Central memory CD4-positive, alpha-beta T cell (primary cell): ENCODE results near the gene PRCP.
"Not testable (repeated sequence)": the region's sequence is repeated elsewhere in the genome, so short reads cannot be mapped to it uniquely, and the experiment has no call there.

ENCODE experiments used
- DNase-seq: peaks from one replicate; pipeline ENCODE4 v3.0.0; 2022

The PRCP gene

DNA sequence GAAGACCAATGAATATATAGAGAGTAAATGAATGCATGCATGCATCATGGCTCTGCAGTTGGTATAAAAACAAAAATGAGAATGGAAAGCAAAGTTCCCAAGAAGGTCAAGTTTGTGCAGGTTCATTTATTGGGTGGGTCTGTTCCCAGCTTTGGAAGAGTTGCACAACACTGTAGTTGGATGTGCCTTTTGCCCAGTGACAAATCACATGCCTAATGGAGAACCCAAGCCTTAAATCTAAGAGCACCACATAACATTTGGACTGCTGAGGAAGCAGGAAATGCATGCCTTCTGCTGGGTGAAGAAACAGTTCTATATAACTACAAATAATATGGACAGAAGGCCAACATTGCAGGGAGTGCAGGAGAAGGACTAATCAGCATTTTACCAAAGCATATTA, 30.6 kb downstream of the PRCP start:
- DNase-seq, result no peak

DNA sequence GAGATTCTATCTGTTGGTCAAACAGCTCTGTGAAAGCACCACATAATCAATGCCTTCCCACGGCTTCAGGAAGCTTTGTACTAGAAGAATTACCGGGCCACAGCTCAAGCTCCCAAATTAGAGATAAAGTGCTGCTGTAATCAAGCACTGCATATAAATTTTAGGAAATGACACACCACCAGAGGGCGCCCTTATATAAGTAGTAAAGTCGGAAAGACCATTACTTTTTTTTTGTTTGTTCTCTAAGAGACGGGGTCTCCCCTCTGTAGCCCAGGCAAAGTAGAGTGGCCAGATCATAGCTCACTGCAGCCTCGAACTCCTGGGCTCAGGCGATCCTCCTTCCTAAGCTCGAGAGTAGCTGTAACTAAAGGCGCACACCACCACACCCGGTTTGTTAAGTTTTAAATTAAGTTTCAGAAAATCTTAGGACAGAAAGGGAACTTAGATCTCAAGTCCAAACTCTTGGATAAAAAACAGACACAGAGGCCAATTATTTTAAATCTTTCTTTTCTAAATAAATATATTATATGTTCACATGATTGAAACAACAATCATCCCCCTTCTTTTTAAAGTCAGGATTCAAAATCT, 32.6 kb downstream of the PRCP start:
- peak; percentile 69 for DNase-seq

DNA sequence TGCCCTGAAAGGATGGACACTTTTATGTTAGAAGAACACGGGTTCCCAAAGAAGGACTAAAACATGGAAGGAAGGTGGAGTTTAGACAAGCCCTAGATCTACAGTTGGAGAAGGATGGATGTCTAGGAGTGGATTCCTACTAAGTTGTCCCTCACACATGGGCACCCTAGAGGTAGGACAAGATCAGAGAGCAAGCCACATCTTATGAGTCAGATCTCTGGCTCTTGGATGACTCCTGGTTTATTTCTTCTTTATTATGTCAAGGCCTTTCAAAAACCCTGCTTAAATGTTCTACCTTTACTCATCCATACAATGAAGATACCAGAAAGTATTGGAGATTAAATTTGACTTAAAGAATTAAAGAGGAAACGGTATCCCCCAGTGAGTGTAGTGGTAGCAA, 34.4 kb downstream of the PRCP start:
- no peak for DNase-seq

DNA sequence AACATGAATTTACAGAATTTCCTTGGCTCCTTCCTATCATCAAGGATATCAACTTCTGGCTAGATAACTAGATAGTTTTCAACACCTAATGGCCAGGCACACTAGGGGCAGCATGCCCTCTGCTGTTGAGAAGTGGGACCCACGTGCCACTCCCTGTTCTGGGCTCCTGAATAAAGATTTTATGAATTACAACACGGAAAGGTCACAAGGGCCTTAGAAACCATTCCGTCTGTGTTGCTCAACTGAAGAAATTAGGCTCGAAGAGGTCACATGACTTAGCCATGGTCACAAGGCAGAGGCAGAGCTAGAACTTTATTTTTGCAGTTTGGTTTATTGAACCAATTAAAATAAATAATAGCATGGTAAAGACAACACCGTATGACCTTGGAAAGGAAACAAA, 36.0 kb downstream of the PRCP start:
- no peak for DNase-seq

DNA sequence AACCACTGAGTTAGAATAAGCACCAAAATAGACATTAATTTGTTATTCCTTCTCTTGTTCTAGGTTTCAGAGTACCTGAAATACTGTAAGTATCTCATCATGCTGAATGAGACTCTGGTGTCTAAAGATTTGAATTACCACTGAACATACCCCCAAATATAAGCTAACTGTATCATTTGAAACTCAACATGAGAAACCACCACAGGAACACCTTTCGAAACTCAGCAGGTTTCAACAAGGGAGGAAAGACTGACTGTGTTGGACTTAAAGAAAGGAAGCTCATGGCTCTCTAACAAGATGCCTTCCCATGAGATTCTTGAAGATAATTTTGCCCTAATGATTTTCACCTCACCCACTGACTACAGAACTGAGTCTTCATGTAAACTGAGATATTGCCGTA, 37.0 kb downstream of the PRCP start:
- no peak for DNase-seq

DNA sequence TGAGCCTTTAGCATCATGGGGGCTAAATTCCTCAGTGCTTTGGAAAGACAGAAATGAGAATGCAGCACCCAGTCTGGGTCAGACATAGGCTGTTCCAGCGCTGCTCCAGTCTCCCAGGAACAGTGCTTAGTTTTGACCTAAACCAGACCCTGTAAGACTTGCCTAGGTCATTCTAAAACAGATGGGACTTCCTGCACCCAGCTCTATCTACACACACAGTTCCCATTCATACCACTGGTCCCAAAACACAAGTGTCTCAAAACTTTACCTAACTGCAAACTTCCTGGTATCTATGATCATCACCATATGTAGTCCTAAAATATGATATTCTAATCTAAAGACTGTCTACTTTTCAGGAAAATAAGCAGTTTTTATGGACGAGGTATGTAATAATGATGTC, 37.9 kb downstream of the PRCP start:
- DNase-seq, result no peak

DNA sequence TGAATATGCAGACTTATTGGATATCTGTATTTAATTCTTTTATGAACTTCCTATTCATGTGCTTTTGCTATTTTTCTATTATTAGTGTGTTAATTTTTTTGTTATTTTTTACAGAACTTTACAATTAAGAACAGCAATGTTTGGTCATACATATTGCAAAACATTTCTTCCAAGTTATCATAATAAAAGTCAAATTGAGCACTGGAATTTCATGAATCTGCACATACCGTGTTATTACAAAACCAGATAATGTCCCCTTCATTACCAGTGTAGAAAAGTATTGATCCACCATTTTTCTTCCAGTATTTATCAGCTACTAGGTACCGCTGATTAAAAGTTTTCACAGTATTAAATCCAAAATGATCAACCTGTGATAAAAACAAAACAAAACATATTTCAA, 40.5 kb downstream of the PRCP start:
- DNase-seq, result no peak

DNA sequence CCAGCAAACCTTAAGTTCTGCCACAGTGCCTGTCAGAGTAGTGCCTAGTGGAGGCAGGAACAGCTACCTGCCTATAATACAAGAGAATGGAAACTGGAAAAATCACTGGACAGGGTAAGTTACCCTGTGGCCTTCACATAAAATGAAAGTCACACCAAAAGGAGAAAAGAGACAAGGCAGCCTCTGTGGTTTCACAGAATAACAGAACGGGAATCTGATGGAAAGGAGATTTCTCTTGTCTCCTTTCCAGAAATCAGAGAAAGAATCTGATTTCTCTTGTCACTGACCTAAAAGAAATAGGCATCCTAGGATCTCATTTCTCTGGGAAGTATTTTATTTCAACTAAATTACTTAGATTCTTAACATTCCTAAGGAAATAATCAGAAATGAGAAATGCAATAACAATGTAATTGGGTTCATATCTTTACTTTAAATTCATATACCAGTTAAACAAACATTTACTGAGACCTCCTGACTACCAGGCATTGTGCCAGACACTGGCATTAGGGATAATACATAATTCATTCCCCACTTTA, 41.6 kb downstream of the PRCP start:
- DNase-seq, result no peak

DNA sequence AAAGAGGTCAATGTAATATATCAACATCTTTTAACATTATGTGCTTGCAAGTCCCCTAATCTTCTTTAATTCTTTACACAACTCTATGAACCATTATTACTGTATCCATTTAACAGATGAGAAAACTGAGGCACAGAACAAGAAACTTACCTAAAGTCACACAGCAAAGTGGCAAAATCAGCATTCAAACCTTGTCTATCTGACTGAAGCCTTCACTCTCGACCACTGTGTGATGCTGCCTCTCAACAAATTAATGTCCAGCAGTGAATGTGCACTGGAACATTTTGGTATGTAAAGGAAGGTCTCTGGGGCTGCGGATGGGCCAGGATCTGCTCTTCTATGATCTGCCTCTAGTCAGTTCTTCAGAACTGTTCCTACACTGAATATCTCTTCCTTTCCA, 42.1 kb downstream of the PRCP start:
- DNase-seq, result no peak

DNA sequence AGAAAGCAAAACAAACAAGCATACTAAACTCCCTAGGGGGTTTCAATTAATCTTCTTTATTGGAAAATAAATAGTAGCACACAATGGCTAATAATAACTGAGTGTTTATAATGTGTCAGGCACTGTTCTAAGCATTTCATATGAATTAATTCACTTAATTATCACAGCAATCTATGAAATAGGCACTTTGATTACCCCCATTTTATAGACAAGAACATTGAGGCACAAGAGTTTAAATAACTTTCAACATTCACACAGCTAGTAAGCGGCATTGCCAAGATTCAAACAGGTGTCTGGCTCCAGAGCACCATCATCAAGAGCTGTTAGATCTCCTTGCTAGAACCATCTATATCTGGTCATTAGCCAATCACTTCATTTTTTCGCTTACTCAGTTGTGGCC, 43.1 kb downstream of the PRCP start:
- DNase-seq, result no peak

DNA sequence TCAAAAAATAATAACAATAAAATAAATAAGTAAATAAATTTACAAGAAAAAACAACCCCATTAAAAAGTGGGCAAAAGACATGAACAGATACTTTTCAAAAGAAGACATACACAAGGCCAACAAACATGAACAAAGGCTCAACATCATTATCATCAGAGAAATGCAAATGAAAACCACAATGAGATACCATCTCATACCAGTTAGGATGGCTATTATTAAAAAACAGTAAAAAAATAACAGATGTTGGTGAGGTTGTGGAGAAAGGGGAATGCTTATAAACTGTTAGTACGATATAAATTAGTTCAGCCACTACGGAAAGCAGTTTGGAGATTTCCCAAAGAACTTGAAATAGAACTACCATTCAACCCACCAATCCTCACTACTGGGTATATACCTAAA, 44.6 kb downstream of the PRCP start:
- DNase-seq, result no peak

DNA sequence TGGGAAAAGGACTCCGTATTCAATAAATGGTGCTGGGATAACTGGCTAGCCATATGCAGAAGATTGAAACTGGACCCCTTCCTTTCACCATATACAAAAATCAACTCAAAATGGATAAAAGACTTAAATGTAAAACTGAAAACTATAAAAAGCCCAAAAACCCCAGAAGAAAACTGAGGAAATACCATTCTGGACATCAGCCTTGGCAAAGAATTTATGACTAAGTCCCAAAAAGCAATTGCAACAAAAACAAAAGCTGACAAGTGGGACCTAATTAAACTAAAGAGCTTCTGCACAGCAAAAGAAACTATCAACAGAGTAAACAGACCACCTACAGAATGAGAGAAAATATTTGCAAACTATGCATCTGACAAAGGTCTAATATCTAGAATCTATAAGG, 45.3 kb downstream of the PRCP start:
- not testable (repeated sequence) for DNase-seq

DNA sequence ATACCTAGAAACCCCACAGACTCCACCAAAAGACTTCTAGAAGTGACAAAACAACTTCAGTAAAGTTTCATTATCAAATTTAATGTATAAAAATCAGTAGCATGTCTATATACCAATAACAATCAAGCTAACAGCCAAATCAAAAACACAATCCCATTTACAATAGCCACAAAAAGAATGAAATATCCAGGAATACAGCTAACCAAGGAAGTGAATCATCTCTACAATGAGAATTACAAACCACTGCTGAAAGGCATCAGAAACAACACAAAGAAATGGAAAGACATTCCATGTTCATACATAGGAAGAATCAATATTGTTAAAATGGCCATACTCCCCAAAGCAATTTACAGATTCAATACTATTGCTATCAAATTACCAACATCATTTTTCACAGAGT, 46.0 kb downstream of the PRCP start:
- no peak for DNase-seq

DNA sequence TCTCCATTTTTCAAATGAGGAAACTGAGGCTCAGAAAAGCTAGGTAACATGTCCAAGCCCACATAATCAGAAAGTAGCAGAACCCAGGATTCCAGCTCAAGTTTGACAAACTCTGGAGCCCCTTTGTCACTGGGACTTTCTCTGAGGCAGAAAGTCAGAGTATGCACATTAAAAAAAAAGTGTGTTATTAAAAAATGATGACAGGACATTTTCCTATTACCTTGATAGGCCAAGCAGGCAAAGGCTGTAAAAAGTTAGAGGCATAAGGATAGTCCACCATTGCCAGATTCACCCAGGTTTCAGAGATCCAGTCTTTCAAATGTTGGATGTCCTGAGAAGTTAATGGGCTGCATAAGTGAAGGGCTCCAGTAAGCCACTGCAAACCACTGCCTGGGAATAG, 51.4 kb downstream of the PRCP start:
- DNase-seq, result no peak

DNA sequence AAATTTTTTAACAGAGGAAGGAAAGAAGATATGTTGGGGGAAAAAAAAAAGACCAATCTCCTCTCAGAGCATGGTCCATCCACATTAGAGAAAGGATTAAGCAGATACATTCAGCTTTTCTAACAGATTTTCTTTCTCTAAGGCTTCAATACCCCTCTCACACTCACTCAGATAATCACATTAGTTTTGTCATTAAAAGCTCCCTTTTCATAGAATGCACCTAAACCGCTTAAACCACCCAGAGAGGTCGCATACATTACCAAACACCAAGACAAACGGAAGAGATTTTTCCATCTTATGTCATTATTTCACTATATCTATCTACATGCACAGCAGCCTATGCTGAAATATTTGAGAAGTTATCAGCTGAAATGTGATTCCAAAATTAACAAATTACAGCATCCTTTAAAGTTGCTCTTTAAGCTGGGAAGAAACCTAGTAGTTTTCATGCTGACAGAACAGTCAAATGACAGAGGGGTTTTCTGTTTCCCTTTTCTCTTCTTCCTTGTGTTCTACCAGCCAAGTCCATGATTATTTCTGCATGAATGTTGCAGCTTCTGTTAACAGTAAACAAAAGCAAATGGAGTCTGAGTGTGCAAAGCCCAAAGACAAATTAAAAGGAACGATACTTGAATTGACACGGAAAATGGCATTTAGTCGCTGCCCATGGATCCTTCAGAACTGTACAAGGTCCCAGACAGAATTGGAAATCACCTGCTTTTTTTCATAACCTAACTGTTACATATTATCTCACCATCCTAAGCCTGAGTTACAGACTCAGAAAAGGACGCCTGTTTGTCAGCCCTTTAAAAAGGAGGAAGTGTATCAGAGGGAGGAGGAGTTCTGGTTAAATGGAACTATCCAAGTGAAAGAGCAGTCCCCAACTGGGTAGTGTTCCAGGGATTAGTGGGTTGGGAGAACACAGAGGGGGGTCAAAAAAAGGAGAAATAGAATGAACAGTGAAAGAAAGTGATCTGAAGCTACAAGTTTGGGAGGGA, 54.6 kb downstream of the PRCP start:
- no peak for DNase-seq

DNA sequence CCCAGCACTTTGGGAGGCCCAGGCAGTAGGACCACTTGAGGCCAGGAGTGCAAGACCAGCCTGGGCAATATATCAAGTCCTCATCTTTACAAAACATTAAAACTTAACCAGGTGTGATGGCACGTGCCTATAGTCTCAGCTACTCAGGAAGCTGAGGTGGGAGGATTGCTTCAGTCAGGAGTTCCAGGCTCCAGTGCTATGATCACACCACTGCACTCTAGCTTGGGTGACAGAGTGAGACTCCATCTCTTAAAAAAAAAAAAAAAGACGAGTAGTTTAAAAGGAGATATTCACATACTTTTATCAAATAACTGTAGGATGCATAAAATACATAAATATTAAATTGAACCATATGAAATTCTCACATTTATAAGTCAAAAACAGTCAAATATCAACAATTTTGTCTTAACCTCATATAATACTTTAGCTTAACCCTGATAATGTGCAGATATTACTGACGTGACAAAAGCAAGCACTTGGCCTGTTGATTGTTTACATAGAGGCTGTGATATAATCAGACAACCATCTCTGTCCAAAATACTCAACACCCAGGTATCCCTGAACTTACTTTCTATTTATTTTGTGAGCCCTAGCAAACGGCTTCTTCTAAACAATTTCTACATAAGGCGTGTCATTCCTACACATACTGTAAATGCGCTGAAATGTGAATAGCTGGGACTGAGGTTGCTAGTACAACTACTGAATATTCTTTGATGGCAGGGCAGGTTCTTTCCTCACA, 57.0 kb downstream of the PRCP start:
- DNase-seq, result no peak

DNA sequence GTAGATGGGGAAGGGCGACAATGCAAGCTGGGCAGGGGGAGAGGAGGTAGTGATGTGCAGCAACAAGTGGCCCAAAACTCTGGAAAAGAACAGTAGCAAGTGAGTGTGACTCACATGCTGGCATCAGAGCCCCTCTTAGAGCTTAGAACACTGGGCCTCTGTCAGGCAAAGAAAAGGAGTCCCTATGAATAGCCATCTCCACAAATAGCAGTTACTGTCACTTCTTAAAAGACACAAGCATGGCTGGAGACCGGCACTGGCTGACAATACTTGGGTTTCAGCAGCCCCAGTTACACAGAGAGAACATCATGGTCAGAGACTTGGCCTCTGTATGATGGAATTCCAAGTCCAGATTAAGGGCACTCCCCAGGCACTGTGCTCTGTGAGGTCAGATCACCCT, 58.2 kb downstream of the PRCP start:
- DNase-seq, result no peak

DNA sequence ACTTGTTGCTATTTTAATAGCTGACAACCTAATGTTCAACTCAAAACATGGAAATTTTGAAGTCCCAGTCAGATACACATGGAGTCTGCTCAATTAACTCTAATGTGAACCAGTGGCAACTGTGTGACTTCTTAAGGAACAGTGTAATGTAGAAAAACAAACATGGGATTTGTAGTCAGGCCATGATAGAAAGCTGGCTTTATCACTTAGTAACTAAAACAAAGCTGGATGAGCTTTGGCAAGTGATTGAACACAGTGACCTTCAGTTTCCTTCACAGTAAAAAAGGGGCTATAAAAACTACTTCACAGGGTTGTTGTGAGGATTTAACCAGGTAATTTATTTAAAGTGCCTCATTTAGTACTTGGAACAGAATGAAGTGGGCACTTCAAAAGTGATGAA, 62.6 kb downstream of the PRCP start:
- no peak for DNase-seq

DNA sequence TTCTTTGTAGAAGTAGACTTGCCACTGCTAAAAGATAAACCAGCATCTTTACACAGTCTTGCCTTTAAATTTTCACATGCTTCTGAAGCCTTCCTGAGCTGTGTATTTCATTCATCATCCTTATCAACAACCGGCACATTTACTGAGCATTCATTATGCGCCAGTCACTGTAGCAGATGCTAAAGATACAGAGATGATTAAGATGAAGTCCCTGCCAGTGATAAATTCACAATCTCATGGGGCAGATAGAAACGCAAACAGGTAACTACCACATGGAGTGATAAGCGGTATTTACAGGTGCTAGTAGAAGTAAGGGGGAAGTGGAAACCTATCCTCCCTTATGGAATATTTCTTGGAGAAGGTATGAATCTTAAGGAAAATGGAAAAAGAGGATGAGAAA, 67.2 kb downstream of the PRCP start:
- no peak for DNase-seq

DNA sequence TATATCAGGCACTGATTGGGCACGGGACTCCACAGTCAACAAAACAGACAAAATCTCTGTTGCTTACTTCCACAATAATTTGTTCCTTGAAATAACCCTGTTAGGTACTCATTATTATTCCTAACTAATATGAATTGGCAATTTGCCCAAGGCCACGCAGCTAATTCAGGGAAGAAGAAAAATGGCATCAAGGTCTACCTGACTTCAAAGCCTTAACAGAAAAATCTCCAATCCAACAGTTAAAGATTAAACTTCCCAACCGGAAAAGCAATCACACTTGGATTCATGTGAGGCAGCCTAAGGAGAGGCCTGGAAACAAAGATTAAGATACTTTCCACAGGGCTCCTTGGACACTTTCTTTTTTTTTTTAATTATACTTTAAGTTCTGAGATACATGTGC, 68.9 kb downstream of the PRCP start:
- no peak for DNase-seq

DNA sequence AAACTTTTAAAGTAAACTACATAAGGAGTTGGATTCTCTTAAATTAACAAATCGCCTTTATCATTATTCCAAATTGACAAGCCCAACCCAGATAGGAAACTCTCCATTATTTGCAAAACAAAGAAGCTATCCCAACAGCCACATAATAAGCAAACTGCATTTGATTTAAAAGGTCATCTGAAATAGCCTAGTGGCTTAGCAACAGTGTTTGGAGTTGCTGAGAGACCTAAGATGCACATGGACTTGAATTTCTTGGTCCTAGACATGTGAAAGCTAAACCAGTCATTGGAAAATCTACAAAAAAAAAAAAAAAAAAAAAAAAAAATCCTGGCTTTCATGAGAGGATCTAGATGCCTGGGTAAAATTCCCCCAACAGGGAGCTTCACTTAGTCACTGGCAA, 69.5 kb downstream of the PRCP start:
- DNase-seq, result no peak

DNA sequence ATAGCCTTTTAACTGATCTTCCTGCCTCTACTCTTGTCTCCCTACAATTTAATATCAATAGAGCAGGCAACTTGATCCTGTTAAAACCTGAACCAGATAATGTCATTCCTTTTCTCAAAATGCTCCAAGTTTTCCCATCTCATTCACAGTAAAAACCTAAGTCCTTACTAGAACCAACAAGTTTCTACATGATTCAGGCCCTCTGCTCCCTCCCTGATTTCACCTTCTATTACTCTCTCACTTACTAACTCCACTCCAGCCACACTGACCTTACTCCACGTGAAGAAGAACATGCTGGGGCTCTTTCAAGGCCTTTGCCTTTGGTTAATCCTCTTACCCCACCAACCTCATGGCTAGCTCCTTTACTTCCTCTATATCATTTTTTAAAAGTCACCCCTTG, 71.1 kb downstream of the PRCP start:
- no peak for DNase-seq

DNA sequence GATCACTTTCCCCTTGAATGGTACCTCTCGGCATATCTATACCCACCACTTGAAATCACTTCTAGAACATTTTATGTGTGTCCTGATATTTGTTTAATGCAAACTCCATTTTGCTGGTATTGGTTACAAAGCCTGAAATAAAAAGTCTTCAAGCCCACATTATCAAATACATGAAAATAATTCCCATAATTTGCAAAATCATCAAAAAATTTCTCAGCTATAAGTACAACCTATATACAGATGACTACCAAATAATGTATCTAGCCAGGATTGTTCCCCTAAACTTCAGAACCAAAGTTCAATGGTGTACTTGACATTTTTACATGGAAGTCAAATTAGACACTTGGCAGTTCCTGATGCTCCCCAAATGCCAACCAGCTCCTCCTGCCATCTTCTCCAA, 71.8 kb downstream of the PRCP start:
- DNase-seq, result no peak

DNA sequence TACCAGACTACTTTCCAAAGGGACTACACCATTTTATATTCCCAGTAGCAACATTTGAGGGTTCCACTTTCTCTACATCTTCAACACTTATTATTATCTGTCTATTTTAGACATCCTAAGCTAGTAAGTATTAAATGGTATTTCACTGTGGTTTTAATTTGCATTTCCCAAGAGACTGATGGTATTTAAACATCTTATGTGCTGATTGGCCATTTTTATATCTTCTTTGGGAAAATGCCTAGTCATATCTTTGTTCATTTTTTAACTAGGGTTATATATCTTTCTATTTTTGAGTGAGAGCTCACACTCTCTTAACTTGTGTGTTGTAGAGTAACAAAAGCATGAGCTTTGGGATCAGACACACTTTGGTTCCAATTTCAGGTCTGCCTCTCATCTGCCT, 73.7 kb downstream of the PRCP start:
- DNase-seq, result no peak
